ENCODE measurements around the gene WDR45B.

The WDR45B gene

GRCh38 chr17:82675476-82676245 is 27.4 kb upstream of the WDR45B start:
- H3K4me3 ChIP-seq (ENCODE audit: low read length): no peak overlapping the region
- WGBS: 85% methylated on average over 18 of the region's 18 CpGs
- no peaks in the 10 kb centered on the region for H3K9me3 ChIP-seq (ENCODE audit: insufficient read depth, low read depth, low read length)
- no peak overlapping the region for H3K9ac ChIP-seq (ENCODE audit: low read depth, low read length)
- no peaks in the 10 kb centered on the region for H3K27me3 ChIP-seq (ENCODE audit: insufficient read depth, low read length)
- no peak overlapping the region for H3K27ac ChIP-seq (ENCODE audit: low read depth, low read length)
- no peaks in the 10 kb centered on the region for H3K36me3 ChIP-seq (ENCODE audit: insufficient read depth, low read length)
- H3K4me1 ChIP-seq (ENCODE audit: insufficient read depth, low read length): no peaks in the 10 kb centered on the region

GRCh38 chr17:82674656-82675475 is 26.6 kb upstream of the WDR45B start:
- no peak overlapping the region for H3K27ac ChIP-seq (ENCODE audit: low read depth, low read length)
- H3K27me3 ChIP-seq (ENCODE audit: insufficient read depth, low read length): no peaks in the 10 kb centered on the region
- no peak overlapping the region for H3K4me3 ChIP-seq (ENCODE audit: low read length)
- no peak overlapping the region for H3K9ac ChIP-seq (ENCODE audit: low read depth, low read length)
- 90% methylated on average over 19 of the region's 20 CpGs for WGBS
- H3K9me3 ChIP-seq (ENCODE audit: insufficient read depth, low read depth, low read length): no peaks in the 10 kb centered on the region
- no peaks in the 10 kb centered on the region for H3K36me3 ChIP-seq (ENCODE audit: insufficient read depth, low read length)
- H3K4me1 ChIP-seq (ENCODE audit: insufficient read depth, low read length): no peaks in the 10 kb centered on the region

GRCh38 chr17:82670661-82671450 is 22.6 kb upstream of the WDR45B start:
- Histone ChIP-seq H3K9me3 (ENCODE audit: insufficient read depth, low read depth, low read length) (no peaks in the 10 kb centered on the region), H3K27me3 (ENCODE audit: insufficient read depth, low read length) (no peaks in the 10 kb centered on the region), H3K4me1 (ENCODE audit: insufficient read depth, low read length) (no peaks in the 10 kb centered on the region), H3K27ac (ENCODE audit: low read depth, low read length) (no peak overlapping the region), H3K36me3 (ENCODE audit: insufficient read depth, low read length) (no peaks in the 10 kb centered on the region), H3K4me3 (ENCODE audit: low read length) (no peak overlapping the region), H3K9ac (ENCODE audit: low read depth, low read length) (no peak overlapping the region)
- WGBS: 91% methylated on average over 19 of the region's 19 CpGs

GRCh38 chr17:82668631-82669099 is 20.4 kb upstream of the WDR45B start:
- Histone ChIP-seq H3K36me3 (ENCODE audit: insufficient read depth, low read length) (no peaks in the 10 kb centered on the region), H3K4me1 (ENCODE audit: insufficient read depth, low read length) (no peaks in the 10 kb centered on the region), H3K27ac (ENCODE audit: low read depth, low read length) (no peak overlapping the region), H3K9me3 (ENCODE audit: insufficient read depth, low read depth, low read length) (no peaks in the 10 kb centered on the region), H3K9ac (ENCODE audit: low read depth, low read length) (no peak overlapping the region), H3K27me3 (ENCODE audit: insufficient read depth, low read length) (no peaks in the 10 kb centered on the region), H3K4me3 (ENCODE audit: low read length) (no peak overlapping the region; the same call in 1 of the 2 replicates)
- 35% methylated on average over 20 of the region's 20 CpGs for WGBS

GRCh38 chr17:82668024-82668630 is 19.9 kb upstream of the WDR45B start:
- Histone ChIP-seq H3K36me3 (ENCODE audit: insufficient read depth, low read length) (no peaks in the 10 kb centered on the region), H3K27ac (ENCODE audit: low read depth, low read length) (no peak overlapping the region), H3K9ac (ENCODE audit: low read depth, low read length) (no peak overlapping the region), H3K27me3 (ENCODE audit: insufficient read depth, low read length) (no peaks in the 10 kb centered on the region), H3K4me3 (ENCODE audit: low read length) (no peak overlapping the region), H3K4me1 (ENCODE audit: insufficient read depth, low read length) (no peaks in the 10 kb centered on the region), H3K9me3 (ENCODE audit: insufficient read depth, low read depth, low read length) (no peaks in the 10 kb centered on the region)
- WGBS: 75% methylated on average over 15 of the region's 16 CpGs

GRCh38 chr17:82667668-82668000 is 19.4 kb upstream of the WDR45B start:
- no peaks in the 10 kb centered on the region for H3K27me3 ChIP-seq (ENCODE audit: insufficient read depth, low read length)
- no peak overlapping the region for H3K4me3 ChIP-seq (ENCODE audit: low read length)
- H3K36me3 ChIP-seq (ENCODE audit: insufficient read depth, low read length): no peaks in the 10 kb centered on the region
- no peaks in the 10 kb centered on the region for H3K4me1 ChIP-seq (ENCODE audit: insufficient read depth, low read length)
- no peaks in the 10 kb centered on the region for H3K9me3 ChIP-seq (ENCODE audit: insufficient read depth, low read depth, low read length)
- WGBS: 93% methylated on average over 15 of the region's 15 CpGs
- H3K9ac ChIP-seq (ENCODE audit: low read depth, low read length): no peak overlapping the region
- H3K27ac ChIP-seq (ENCODE audit: low read depth, low read length): no peak overlapping the region

- Histone ChIP-seq H3K27ac (ENCODE audit: low read depth, low read length) (no peak overlapping the region), H3K4me1 (ENCODE audit: insufficient read depth, low read length) (no peaks in the 10 kb centered on the region), H3K36me3 (ENCODE audit: insufficient read depth, low read length) (no peaks in the 10 kb centered on the region), H3K9me3 (ENCODE audit: insufficient read depth, low read depth, low read length) (no peaks in the 10 kb centered on the region), H3K9ac (ENCODE audit: low read depth, low read length) (no peak overlapping the region), H3K4me3 (ENCODE audit: low read length) (no peak overlapping the region), H3K27me3 (ENCODE audit: insufficient read depth, low read length) (no peaks in the 10 kb centered on the region)
- 87% methylated on average over 28 of the region's 28 CpGs for WGBS
These were observed 18.9 kb upstream of the WDR45B start for GRCh38 chr17:82666931-82667667.

GRCh38 chr17:82665891-82666290 is 17.6 kb upstream of the WDR45B start:
- no peaks in the 10 kb centered on the region for H3K4me1 ChIP-seq (ENCODE audit: insufficient read depth, low read length)
- no peaks in the 10 kb centered on the region for H3K36me3 ChIP-seq (ENCODE audit: insufficient read depth, low read length)
- no peak overlapping the region for H3K9ac ChIP-seq (ENCODE audit: low read depth, low read length)
- no peaks in the 10 kb centered on the region for H3K27me3 ChIP-seq (ENCODE audit: insufficient read depth, low read length)
- H3K4me3 ChIP-seq (ENCODE audit: low read length): no peak overlapping the region
- no peak overlapping the region for H3K27ac ChIP-seq (ENCODE audit: low read depth, low read length)
- 95% methylated on average over 6 of the region's 6 CpGs for WGBS
- H3K9me3 ChIP-seq (ENCODE audit: insufficient read depth, low read depth, low read length): no peaks in the 10 kb centered on the region

GRCh38 chr17:82665217-82665616 is 17.0 kb upstream of the WDR45B start:
- Histone ChIP-seq H3K36me3 (ENCODE audit: insufficient read depth, low read length) (no peaks in the 10 kb centered on the region), H3K27me3 (ENCODE audit: insufficient read depth, low read length) (no peaks in the 10 kb centered on the region), H3K9ac (ENCODE audit: low read depth, low read length) (no peak overlapping the region), H3K9me3 (ENCODE audit: insufficient read depth, low read depth, low read length) (no peaks in the 10 kb centered on the region), H3K4me3 (ENCODE audit: low read length) (no peak overlapping the region), H3K4me1 (ENCODE audit: insufficient read depth, low read length) (no peaks in the 10 kb centered on the region), H3K27ac (ENCODE audit: low read depth, low read length) (no peak overlapping the region)
- WGBS: 92% methylated on average over 11 of the region's 11 CpGs

- no peaks in the 10 kb centered on the region for H3K4me1 ChIP-seq (ENCODE audit: insufficient read depth, low read length)
- WGBS: 87% methylated on average over 22 of the region's 22 CpGs
- H3K9ac ChIP-seq (ENCODE audit: low read depth, low read length): no peak overlapping the region
- no peaks in the 10 kb centered on the region for H3K27me3 ChIP-seq (ENCODE audit: insufficient read depth, low read length)
- H3K9me3 ChIP-seq (ENCODE audit: insufficient read depth, low read depth, low read length): no peaks in the 10 kb centered on the region
- H3K27ac ChIP-seq (ENCODE audit: low read depth, low read length): no peak overlapping the region
- no peak overlapping the region for H3K4me3 ChIP-seq (ENCODE audit: low read length)
- H3K36me3 ChIP-seq (ENCODE audit: insufficient read depth, low read length): no peaks in the 10 kb centered on the region
These were observed 16.5 kb upstream of the WDR45B start for GRCh38 chr17:82664701-82665182.
